ENCODE results near the gene ADGRD1. TPM values are rescaled to one million over a fixed set of nuclear protein-coding genes. Genes with fewer than 3 reads are reported as not detected.
A peak's percentile ranks its signal among the peaks of the same experiment; 100 is the strongest.

The ADGRD1 gene
- total RNA-seq, 2 experiments from 2014 or later: 0.64 to 1.0 TPM

GRCh38 chr12:131041968-131042833 lies 88.5 kb downstream of the ADGRD1 start:
- no peak overlapping the region for H3K27ac Mint-ChIP-seq
- no peak overlapping the region for H3K4me3 Mint-ChIP-seq
- H3K4me1 Mint-ChIP-seq (ENCODE audit: low read depth): no peaks in the 10 kb centered on the region
- intact Hi-C loops (cut with micrococcal nuclease): no loop called here
- ChIA-PET POLR2A (no interaction called here), CTCF (no interaction called here)
- no peaks in the 10 kb centered on the region for H3K27me3 Mint-ChIP-seq
- no peaks in the 10 kb centered on the region for H3K36me3 Mint-ChIP-seq
- no peak for DNase-seq
- H3K9me3 Mint-ChIP-seq: peaks cover 3% of the 10 kb centered on the region

GRCh38 chr12:131042834-131043245 lies 89.1 kb downstream of the ADGRD1 start:
- H3K4me1 Mint-ChIP-seq (ENCODE audit: low read depth): no peaks in the 10 kb centered on the region
- H3K27me3 Mint-ChIP-seq: no peaks in the 10 kb centered on the region
- H3K9me3 Mint-ChIP-seq: peaks cover under 1% of the 10 kb centered on the region
- POLR2A ChIA-PET: interaction anchor here (0.5 kb wide), 1 partner anchor 705 kb away, joined by 3 read pairs; no protein-coding TSS in a partner anchor
- H3K4me3 Mint-ChIP-seq: no peak overlapping the region
- H3K27ac Mint-ChIP-seq: no peak overlapping the region
- no peak for DNase-seq
- CTCF ChIA-PET: no interaction called here
- intact Hi-C loops (cut with micrococcal nuclease): no loop called here
- H3K36me3 Mint-ChIP-seq: no peaks in the 10 kb centered on the region

- Mint-ChIP-seq H3K4me1 (ENCODE audit: low read depth) (no peaks in the 10 kb centered on the region), H3K9me3 (no peaks in the 10 kb centered on the region), H3K27me3 (no peaks in the 10 kb centered on the region), H3K27ac (no peak overlapping the region), H3K4me3 (no peak overlapping the region), H3K36me3 (no peaks in the 10 kb centered on the region)
- POLR2A ChIA-PET: interaction anchor here (0.5 kb wide), 1 partner anchor 704 kb away, joined by 3 read pairs; no protein-coding TSS in a partner anchor
- DNase-seq: no peak
- intact Hi-C loops (cut with micrococcal nuclease): no loop called here
- CTCF ChIA-PET: no interaction called here
Observed at GRCh38 chr12:131043401-131043871, 89.7 kb downstream of the ADGRD1 start.

DNA sequence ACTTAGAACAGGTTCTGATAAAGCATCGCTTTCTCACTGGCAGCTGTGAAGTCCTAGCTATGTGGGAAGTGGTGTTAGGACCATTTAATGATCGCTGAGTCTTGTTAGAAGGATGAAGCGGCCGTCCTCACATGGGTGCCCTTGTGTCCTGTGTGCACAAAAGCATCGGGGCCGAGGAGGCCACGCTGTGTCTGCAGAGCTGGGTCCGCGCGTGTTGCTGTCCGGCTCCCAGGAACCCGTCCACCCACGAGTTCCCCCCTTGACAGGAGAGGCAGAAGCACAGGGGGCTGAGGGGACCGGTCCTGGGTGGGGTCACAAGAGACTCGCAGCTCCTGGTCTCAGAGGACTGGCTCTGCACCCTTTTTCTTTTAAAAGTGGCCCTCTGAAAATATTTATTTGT lies 90.4 kb downstream of the ADGRD1 start:
- Mint-ChIP-seq H3K4me3 (no peak overlapping the region), H3K27me3 (no peaks in the 10 kb centered on the region), H3K36me3 (no peaks in the 10 kb centered on the region), H3K27ac (no peak overlapping the region), H3K4me1 (ENCODE audit: low read depth) (no peaks in the 10 kb centered on the region), H3K9me3 (no peaks in the 10 kb centered on the region)
- intact Hi-C loops (cut with micrococcal nuclease): no loop called here
- DNase-seq: no peak
- POLR2A ChIA-PET: no interaction called here
- CTCF ChIA-PET: no interaction called here

- intact Hi-C loops (cut with micrococcal nuclease): no loop called here
- Mint-ChIP-seq H3K9me3 (no peaks in the 10 kb centered on the region), H3K27ac (no peak overlapping the region), H3K36me3 (no peaks in the 10 kb centered on the region), H3K4me1 (ENCODE audit: low read depth) (no peaks in the 10 kb centered on the region), H3K27me3 (no peaks in the 10 kb centered on the region), H3K4me3 (no peak overlapping the region)
- POLR2A ChIA-PET: no interaction called here
- no peak for DNase-seq
- CTCF ChIA-PET: no interaction called here
Observed at GRCh38 chr12:131044760-131045381, 91.2 kb downstream of the ADGRD1 start.

GRCh38 chr12:131045705-131046460 lies 92.2 kb downstream of the ADGRD1 start:
- Mint-ChIP-seq H3K27me3 (no peaks in the 10 kb centered on the region), H3K4me3 (no peak overlapping the region), H3K4me1 (ENCODE audit: low read depth) (no peaks in the 10 kb centered on the region), H3K9me3 (no peaks in the 10 kb centered on the region), H3K36me3 (no peaks in the 10 kb centered on the region), H3K27ac (no peak overlapping the region)
- ChIA-PET CTCF (no interaction called here), POLR2A (no interaction called here)
- intact Hi-C loops (cut with micrococcal nuclease): no loop called here
- no peak for DNase-seq

GRCh38 chr12:131046813-131047788 lies 93.4 kb downstream of the ADGRD1 start:
- Mint-ChIP-seq H3K27ac (peak overlapping the region; percentile 10), H3K4me3 (no peak overlapping the region), H3K9me3 (no peaks in the 10 kb centered on the region), H3K4me1 (ENCODE audit: low read depth) (no peaks in the 10 kb centered on the region), H3K27me3 (no peaks in the 10 kb centered on the region), H3K36me3 (no peaks in the 10 kb centered on the region)
- CTCF ChIA-PET: no interaction called here
- DNase-seq: peak; percentile 16
- POLR2A ChIA-PET: no interaction called here
- intact Hi-C loops (cut with micrococcal nuclease): no loop called here

DNA sequence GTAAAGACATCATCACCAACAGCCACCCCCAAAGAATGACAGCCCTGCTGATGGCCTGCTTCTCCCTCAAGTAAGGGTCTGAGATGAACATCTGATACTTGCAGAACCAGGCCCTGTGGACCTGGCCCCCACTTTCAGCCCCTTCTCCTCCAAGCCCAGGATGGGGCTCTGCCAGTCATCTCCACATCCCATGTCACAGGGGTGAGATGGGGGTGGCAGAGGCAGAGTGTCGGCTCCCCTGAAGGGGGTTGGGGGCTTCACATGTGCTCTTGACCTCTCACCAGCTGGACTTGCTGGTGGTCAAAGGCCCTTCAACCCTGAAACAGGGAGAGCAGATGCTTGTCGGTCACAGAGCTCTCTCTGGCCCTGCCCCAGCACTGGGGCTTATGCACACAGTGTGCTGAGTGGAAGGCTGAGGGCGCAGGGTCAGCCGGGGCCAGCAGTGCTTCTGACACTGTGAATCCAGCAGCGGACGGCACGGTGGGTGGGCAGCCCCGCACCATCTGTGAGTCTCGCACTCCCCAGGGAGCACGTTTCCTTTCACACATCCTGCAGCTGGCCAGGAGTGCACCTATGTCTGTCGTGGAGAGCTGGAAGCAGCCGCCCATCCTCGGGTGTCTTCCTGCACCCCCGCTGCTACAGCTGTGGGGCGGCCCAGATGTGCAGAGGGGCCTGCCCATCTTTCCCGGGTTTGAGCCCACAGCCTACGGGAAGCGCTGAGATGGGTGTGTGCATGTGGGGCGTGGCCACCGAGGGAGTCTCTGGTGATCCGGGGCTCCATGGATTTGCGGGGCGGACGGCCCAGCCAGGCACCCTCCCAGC lies 94.3 kb downstream of the ADGRD1 start:
- Mint-ChIP-seq H3K36me3 (no peaks in the 10 kb centered on the region), H3K9me3 (no peaks in the 10 kb centered on the region), H3K27ac (no peak overlapping the region), H3K27me3 (no peaks in the 10 kb centered on the region), H3K4me1 (ENCODE audit: low read depth) (no peaks in the 10 kb centered on the region), H3K4me3 (no peak overlapping the region)
- POLR2A ChIA-PET: no interaction called here
- no peak for DNase-seq
- intact Hi-C loops (cut with micrococcal nuclease): no loop called here
- CTCF ChIA-PET: no interaction called here

DNA sequence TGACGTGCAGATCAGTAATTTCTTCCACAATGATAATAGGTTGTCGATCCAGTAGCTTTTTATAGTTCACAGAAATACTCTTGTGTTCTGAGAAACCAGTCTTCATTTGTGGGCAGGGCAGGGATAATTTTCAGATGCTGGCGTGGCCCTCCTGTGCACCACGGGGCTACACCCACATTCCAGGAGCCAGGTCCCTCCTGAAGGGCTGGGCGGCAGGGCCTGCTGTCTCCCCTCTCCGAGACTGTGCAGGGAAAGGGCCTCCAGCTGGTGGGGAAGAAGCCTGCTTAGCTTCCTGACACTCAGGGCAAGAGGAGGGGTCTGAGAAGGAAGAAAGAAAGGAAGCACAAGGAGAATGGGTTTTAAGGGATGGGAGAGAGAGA lies 94.9 kb downstream of the ADGRD1 start:
- H3K4me3 Mint-ChIP-seq: no peak overlapping the region
- CTCF ChIA-PET: no interaction called here
- POLR2A ChIA-PET: no interaction called here
- no peaks in the 10 kb centered on the region for H3K4me1 Mint-ChIP-seq (ENCODE audit: low read depth)
- no peaks in the 10 kb centered on the region for H3K27me3 Mint-ChIP-seq
- no peaks in the 10 kb centered on the region for H3K36me3 Mint-ChIP-seq
- H3K9me3 Mint-ChIP-seq: no peaks in the 10 kb centered on the region
- no peak for DNase-seq
- H3K27ac Mint-ChIP-seq: no peak overlapping the region
- intact Hi-C loops (cut with micrococcal nuclease): no loop called here

DNA sequence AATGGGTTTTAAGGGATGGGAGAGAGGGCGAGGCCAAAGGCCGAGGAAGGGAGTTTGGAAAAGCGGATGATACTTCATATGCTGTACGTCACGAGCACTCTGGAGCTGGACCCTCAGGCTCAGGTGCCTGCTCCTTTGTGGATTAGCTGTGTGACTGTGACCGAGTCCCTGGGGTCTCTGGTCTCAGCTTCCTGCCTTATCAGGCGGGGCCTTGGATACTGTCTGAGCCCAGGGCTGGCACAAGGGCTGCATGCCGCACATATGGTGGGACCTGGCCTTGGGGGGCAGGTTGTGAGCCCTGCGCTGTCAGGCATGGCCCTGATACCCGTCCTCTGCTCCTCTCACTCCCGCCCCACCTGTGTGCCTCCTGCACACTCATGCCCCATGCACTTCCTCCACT lies 95.3 kb downstream of the ADGRD1 start:
- no peak overlapping the region for H3K4me3 Mint-ChIP-seq
- H3K9me3 Mint-ChIP-seq: no peaks in the 10 kb centered on the region
- no peaks in the 10 kb centered on the region for H3K36me3 Mint-ChIP-seq
- CTCF ChIA-PET: no interaction called here
- no peak for DNase-seq
- intact Hi-C loops (cut with micrococcal nuclease): no loop called here
- POLR2A ChIA-PET: no interaction called here
- H3K27me3 Mint-ChIP-seq: peaks cover 2% of the 10 kb centered on the region
- H3K27ac Mint-ChIP-seq: no peak overlapping the region
- no peaks in the 10 kb centered on the region for H3K4me1 Mint-ChIP-seq (ENCODE audit: low read depth)

- POLR2A ChIA-PET: no interaction called here
- H3K27ac Mint-ChIP-seq: no peak overlapping the region
- H3K4me1 Mint-ChIP-seq (ENCODE audit: low read depth): no peaks in the 10 kb centered on the region
- DNase-seq: no peak
- intact Hi-C loops (cut with micrococcal nuclease): no loop called here
- no peaks in the 10 kb centered on the region for H3K9me3 Mint-ChIP-seq
- H3K36me3 Mint-ChIP-seq: no peaks in the 10 kb centered on the region
- peaks cover 4% of the 10 kb centered on the region for H3K27me3 Mint-ChIP-seq
- no peak overlapping the region for H3K4me3 Mint-ChIP-seq
- CTCF ChIA-PET: no interaction called here
Observed at GRCh38 chr12:131049549-131050339, 96.0 kb downstream of the ADGRD1 start.
